OCI-LY3 (cell line): ENCODE results near the gene KRTAP19-5.

ENCODE experiments used
- H2AFZ ChIP-seq: fragments of 200-600, 300-600 bp; shearing (Covaris generic); 2 replicates; pipeline ENCODE4 v1.6.0; 2014; ENCODE audit warnings: antibody characterized with exemption, low read depth, low read length
- H3K27ac ChIP-seq: fragments of 200-600, 300-600 bp; sonication (generic); 2 replicates; pipeline ENCODE4 v1.5.1; 2014; ENCODE audit warnings: mild to moderate bottlenecking, low read length, moderate library complexity, mixed read lengths
- H3K27me3 ChIP-seq: fragments of 200-600, 300-600 bp; sonication (generic); 2 replicates; pipeline ENCODE4 v1.6.1; 2014; ENCODE audit warnings: low read depth, low read length, mixed read lengths
- H3K36me3 ChIP-seq: fragments of 200-600, 300-600 bp; sonication (generic); replicated peaks from 2 replicates; pipeline ENCODE3; 2014; ENCODE audit warnings: low read depth, low read length, mixed read lengths
- H3K4me1 ChIP-seq: fragments of 300-600, 200-600 bp; sonication (generic); 2 replicates; pipeline ENCODE4 v1.6.1; 2014; ENCODE audit warnings: low read length, mixed read lengths
- H3K4me2 ChIP-seq: fragments of 200-600, 300-600 bp; sonication (generic); 2 replicates; pipeline ENCODE4 v1.6.1; 2014; ENCODE audit warnings: low read length, mixed read lengths
- H3K4me3 ChIP-seq: fragments of 300-600, 200-600 bp; sonication (generic); 2 replicates; pipeline ENCODE4 v1.5.1; 2014; ENCODE audit warnings: antibody characterized with exemption, mild to moderate bottlenecking, low read length, moderate library complexity
- H3K79me2 ChIP-seq: fragments of 300-600, 200-600 bp; shearing (Covaris generic); 2 replicates; pipeline ENCODE4 v1.6.1; 2014; ENCODE audit warnings: mild to moderate bottlenecking, low read length, mixed read lengths
- H3K9ac ChIP-seq: fragments of 300-600, 200-600 bp; shearing (Covaris generic); 2 replicates; pipeline ENCODE4 v1.6.0; 2014; ENCODE audit warnings: mild to moderate bottlenecking, low read length, moderate library complexity
- H3K9me3 ChIP-seq: fragments of 200-600, 300-600 bp; shearing (Covaris generic); 2 replicates; pipeline ENCODE4 v1.6.1; 2014; ENCODE audit warnings: low read length, mixed read lengths; ENCODE audit not compliant: insufficient read depth
- H4K20me1 ChIP-seq: fragments of 200-600, 300-600 bp; sonication (generic); 2 replicates; pipeline ENCODE4 v1.6.1; 2016; ENCODE audit warnings: low read length, mixed read lengths; ENCODE audit not compliant: insufficient read depth
- CTCF ChIP-seq: fragments of 200-600, 300-600 bp; sonication (generic); IDR thresholded peaks from 2 replicates; pipeline ENCODE4 v1.5.1; 2014; ENCODE audit warnings: antibody characterized with exemption, low read length, low read depth
- EZH2phosphoT487 ChIP-seq: fragments of 200-600 bp; shearing (Covaris generic); IDR thresholded peaks from 2 replicates; pipeline ENCODE4 v1.6.1; 2018; ENCODE audit warnings: antibody characterized with exemption, mixed run types, low read depth

Gene KRTAP19-5

GRCh38 chr21:30502041-30502440, at the start of gene KRTAP19-5:
KRTAP19-5 (minus strand) TSS chr21:30502141; CDS start chr21:30502090, 51 bp downstream.
- Histone ChIP-seq H3K4me2 (no peak within 1 kb of the TSS), H3K36me3 (no peaks in the 10 kb centered on the region), H3K27me3 (no peaks in the 10 kb centered on the region), H2AFZ (no peak within 1 kb of the TSS), H3K27ac (no peak within 1 kb of the TSS), H3K9me3 (no peaks in the 10 kb centered on the region), H4K20me1 (no peaks in the 10 kb centered on the region), H3K4me1 (no peaks in the 10 kb centered on the region), H3K4me3 (no peak within 1 kb of the TSS), H3K79me2 (no peaks in the 10 kb centered on the region), H3K9ac (no peak within 1 kb of the TSS)
- TF ChIP-seq CTCF (no peak), EZH2phosphoT487 (no peak)

GRCh38 chr21:30541764-30542163, 39.8 kb upstream of the KRTAP19-5 start, which contains the start of gene KRTAP19-6:
KRTAP19-6 (minus strand) TSS chr21:30541864; CDS start chr21:30541833, 31 bp downstream.
- H3K27me3 ChIP-seq, result no peaks in the 10 kb centered on the region
- H3K4me3 ChIP-seq, result no peak within 1 kb of the TSS
- H3K36me3 ChIP-seq, result no peaks in the 10 kb centered on the region
- H3K4me2 ChIP-seq, result no peak within 1 kb of the TSS
- no peak within 1 kb of the TSS for H3K9ac ChIP-seq
- H3K79me2 ChIP-seq, result no peaks in the 10 kb centered on the region
- H4K20me1 ChIP-seq, result no peaks in the 10 kb centered on the region
- no peaks in the 10 kb centered on the region for H3K4me1 ChIP-seq
- no peak within 1 kb of the TSS for H2AFZ ChIP-seq
- H3K9me3 ChIP-seq, result no peaks in the 10 kb centered on the region
- TF ChIP-seq EZH2phosphoT487 (no peak), CTCF (no peak)
- H3K27ac ChIP-seq, result no peak within 1 kb of the TSS

GRCh38 chr21:30518876-30519275, 16.9 kb upstream of the KRTAP19-5 start:
- no peaks in the 10 kb centered on the region for H3K36me3 ChIP-seq
- H2AFZ ChIP-seq, result no peak overlapping the region
- H3K27me3 ChIP-seq, result no peaks in the 10 kb centered on the region
- no peak for TF ChIP-seq EZH2phosphoT487
- TF ChIP-seq CTCF, result no peak
- H3K9ac ChIP-seq, result no peak overlapping the region
- no peak overlapping the region for H3K4me2 ChIP-seq
- H3K27ac ChIP-seq, result no peak overlapping the region
- H3K9me3 ChIP-seq, result no peaks in the 10 kb centered on the region
- H4K20me1 ChIP-seq, result no peaks in the 10 kb centered on the region
- no peaks in the 10 kb centered on the region for H3K4me1 ChIP-seq
- no peak overlapping the region for H3K4me3 ChIP-seq
- H3K79me2 ChIP-seq, result no peaks in the 10 kb centered on the region

- Histone ChIP-seq H3K9me3 (no peaks in the 10 kb centered on the region), H3K79me2 (no peaks in the 10 kb centered on the region)
- TF ChIP-seq CTCF (no peak), EZH2phosphoT487 (no peak)
Observed at GRCh38 chr21:30515681-30516080, 13.7 kb upstream of the KRTAP19-5 start.

More at GRCh38 chr21:30515681-30516080, 13.7 kb upstream of the KRTAP19-5 start:
- no peak overlapping the region for H3K27ac ChIP-seq
- no peaks in the 10 kb centered on the region for H3K36me3 ChIP-seq
- H2AFZ ChIP-seq, result no peak overlapping the region
- H3K4me2 ChIP-seq, result no peak overlapping the region
- no peaks in the 10 kb centered on the region for H3K27me3 ChIP-seq
- H4K20me1 ChIP-seq, result no peaks in the 10 kb centered on the region
- no peak overlapping the region for H3K9ac ChIP-seq
- no peaks in the 10 kb centered on the region for H3K4me1 ChIP-seq
- no peak overlapping the region for H3K4me3 ChIP-seq
